Activated T-helper 9 cell treated with anti-CD3 and anti-CD28 coated beads, Interleukin-2, amount 50 U/mL, for 16 hours (primary cell): ENCODE measurements around the gene DPYSL3.

Source experiments
- DNase-seq: peaks from one replicate; pipeline ENCODE4 v3.0.0-alpha.2; 2020; ENCODE audit warnings: low read depth

DPYSL3 gene

GRCh38 chr5:147437161-147437596, 72.7 kb downstream of the DPYSL3 start:
- no peak for DNase-seq

- no peak for DNase-seq
These were observed 73.3 kb downstream of the DPYSL3 start for GRCh38 chr5:147436596-147436995.

- DNase-seq, result no peak
These were observed 75.8 kb downstream of the DPYSL3 start for GRCh38 chr5:147434049-147434448.

GRCh38 chr5:147432323-147432722, 77.5 kb downstream of the DPYSL3 start:
- DNase-seq, result no peak

GRCh38 chr5:147431586-147431985, 78.3 kb downstream of the DPYSL3 start:
- DNase-seq, result no peak

- no peak for DNase-seq
These were observed 79.2 kb downstream of the DPYSL3 start for GRCh38 chr5:147430628-147431027.

- DNase-seq, result no peak
These were observed 82.1 kb downstream of the DPYSL3 start for GRCh38 chr5:147427521-147428401.

GRCh38 chr5:147426640-147427327, 83.1 kb downstream of the DPYSL3 start:
- no peak for DNase-seq

- DNase-seq, result no peak
These were observed 91.3 kb downstream of the DPYSL3 start for GRCh38 chr5:147418613-147419012.

GRCh38 chr5:147417135-147417813, 92.6 kb downstream of the DPYSL3 start:
- no peak for DNase-seq

GRCh38 chr5:147415651-147416050, 94.2 kb downstream of the DPYSL3 start:
- DNase-seq, result no peak

GRCh38 chr5:147413266-147413665, 96.6 kb downstream of the DPYSL3 start:
- DNase-seq, result no peak

GRCh38 chr5:147412561-147412960, 97.3 kb downstream of the DPYSL3 start:
- no peak for DNase-seq

- no peak for DNase-seq
These were observed 98.2 kb downstream of the DPYSL3 start for GRCh38 chr5:147411359-147412319.

- DNase-seq, result no peak
These were observed 99.1 kb downstream of the DPYSL3 start for GRCh38 chr5:147410496-147411358.

GRCh38 chr5:147408980-147409379, 100.9 kb downstream of the DPYSL3 start:
- DNase-seq, result no peak

GRCh38 chr5:147407094-147407681, 102.7 kb downstream of the DPYSL3 start:
- DNase-seq, result no peak

- DNase-seq, result no peak
These were observed 103.2 kb downstream of the DPYSL3 start for GRCh38 chr5:147406636-147407035.

- no peak for DNase-seq
These were observed 105.2 kb downstream of the DPYSL3 start for GRCh38 chr5:147404706-147405105.
